A673 (cell line): ENCODE measurements around the gene PRDM16. TPM values are rescaled to one million over a fixed set of nuclear protein-coding genes. Genes with fewer than 3 reads are reported as not detected.

ENCODE experiments used
- BruUV-seq: library from RNA; stranded (reverse); fragments of 400-500 nt; replicated peaks from 2 replicates; lab custom pipeline; 2021; lab: Mats Ljungman, UMichigan
- CTCF ChIA-PET: fragments of 300-600 bp; sonication (Branson Sonifier 250); formaldehyde crosslinking; loops from one replicate; lab custom pipeline; 2022; ENCODE audit warnings: antibody characterized with exemption; lab: Charles Lee
- POLR2A ChIA-PET: fragments of 300-600 bp; sonication (Branson Sonifier 250); formaldehyde crosslinking; loops from one replicate; lab custom pipeline; 2022; ENCODE audit warnings: antibody characterized with exemption; ENCODE audit not compliant: low non-redundant PET; lab: Charles Lee
- DNase-seq: peaks from one replicate; pipeline ENCODE4 v3.0.0-alpha.2; 2015; ENCODE audit warnings: low spot score
- H3K27ac ChIP-seq: fragments of 200-600 bp; sonication (generic); 2 replicates; pipeline ENCODE4 v1.5.1; 2016; ENCODE audit warnings: mixed run types, low read depth, mild to moderate bottlenecking, mixed read lengths, antibody characterized with exemption, low read length; ENCODE audit not compliant: poor library complexity, severe bottlenecking
- H3K27me3 ChIP-seq: fragments of 200-600 bp; sonication (generic); replicated peaks from 2 replicates; pipeline ENCODE4 v1.6.1; 2017; ENCODE audit warnings: mixed run types, low read depth, mild to moderate bottlenecking, mixed read lengths, antibody characterized with exemption, low read length; ENCODE audit not compliant: insufficient read depth, poor library complexity
- H3K36me3 ChIP-seq: fragments of 200-600 bp; sonication (generic); 2 replicates; pipeline ENCODE4 v1.6.1; 2016; ENCODE audit warnings: mixed run types, mild to moderate bottlenecking, mixed read lengths, antibody characterized with exemption, low read length; ENCODE audit not compliant: insufficient read depth, poor library complexity, severe bottlenecking
- H3K4me1 ChIP-seq: fragments of 200-600 bp; sonication (generic); 2 replicates; pipeline ENCODE4 v1.6.1; 2017; ENCODE audit warnings: mixed run types, mild to moderate bottlenecking, mixed read lengths, antibody characterized with exemption, low read length; ENCODE audit not compliant: insufficient read depth, poor library complexity, severe bottlenecking
- H3K4me3 ChIP-seq: fragments of 200-600 bp; sonication (generic); 2 replicates; pipeline ENCODE4 v1.5.1; 2016; ENCODE audit warnings: low read depth, mixed run types, mild to moderate bottlenecking, mixed read lengths, low read length; ENCODE audit not compliant: poor library complexity, severe bottlenecking
- H3K9me3 ChIP-seq: fragments of 200-600 bp; sonication (generic); 2 replicates; pipeline ENCODE4 v1.6.1; 2016; ENCODE audit warnings: mixed run types, low read depth, mild to moderate bottlenecking, mixed read lengths, antibody characterized with exemption, low read length; ENCODE audit not compliant: poor library complexity, severe bottlenecking
- EZH2 ChIP-seq: fragments of 200-600 bp; sonication (generic); IDR thresholded peaks from 2 replicates; pipeline ENCODE4 v1.6.1; 2017; ENCODE audit warnings: borderline replicate concordance, low read depth, mild to moderate bottlenecking, mixed read lengths, antibody characterized with exemption, low read length; ENCODE audit not compliant: poor library complexity, severe bottlenecking
- intact Hi-C: fragments of 100-400 bp; cut with micrococcal nuclease; formaldehyde crosslinking; loops from one replicate; pipeline ENCODE4 v1.10.0; 2022; ENCODE audit not compliant: unreplicated experiment
- total RNA-seq: library from RNA; stranded (reverse); gene quantifications from 2 replicates; pipeline ENCODE4 v1.2.3, GENCODE V29; 2021
- TF ChIP-seq, protein P1 (sequence below): fragments of 300-800, 200-600 bp; sonication (generic); conservative IDR thresholded peaks from 2 replicates; pipeline ENCODE4 v1.5.1; 2017; ENCODE audit warnings: low read depth, mild to moderate bottlenecking, antibody characterized with exemption, low read length, moderate library complexity, mixed read lengths

The PRDM16 gene
- total RNA-seq, 1 experiment from 2014 or later, result 0.49 TPM

DNA sequence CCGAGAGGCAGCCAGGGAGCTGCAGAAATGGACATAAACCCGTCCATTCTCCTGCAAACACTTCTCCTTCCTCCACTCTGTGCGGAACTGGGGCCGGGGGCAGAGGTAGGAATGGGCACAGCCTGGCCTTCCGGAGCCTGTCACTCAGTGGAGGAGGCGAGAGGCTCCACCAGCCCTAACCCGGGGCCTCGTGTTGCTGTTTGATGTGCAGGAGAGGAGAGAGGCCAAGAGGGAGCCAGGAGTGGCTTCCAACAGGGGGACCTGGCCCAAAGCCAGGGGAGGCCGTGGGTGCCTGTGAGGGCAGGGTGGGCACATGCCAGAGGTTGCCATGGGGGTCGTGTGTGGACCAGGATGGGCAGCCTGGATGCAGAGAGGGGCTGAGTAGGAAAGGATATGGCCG, 227.3 kb downstream of the PRDM16 start:
- Histone ChIP-seq H3K36me3 (no peaks in the 10 kb centered on the region), H3K9me3 (no peaks in the 10 kb centered on the region), H3K27ac (no peak overlapping the region), H3K4me3 (no peak overlapping the region), H3K27me3 (peaks cover 26% of the 10 kb centered on the region), H3K4me1 (no peaks in the 10 kb centered on the region)
- intact Hi-C loops, result no loop called here
- ChIA-PET CTCF (no interaction called here), POLR2A (no interaction called here)
- no TSS peak for BruUV-seq
- no peak for TF ChIP-seq EZH2
- TF ChIP-seq, protein P1, sequence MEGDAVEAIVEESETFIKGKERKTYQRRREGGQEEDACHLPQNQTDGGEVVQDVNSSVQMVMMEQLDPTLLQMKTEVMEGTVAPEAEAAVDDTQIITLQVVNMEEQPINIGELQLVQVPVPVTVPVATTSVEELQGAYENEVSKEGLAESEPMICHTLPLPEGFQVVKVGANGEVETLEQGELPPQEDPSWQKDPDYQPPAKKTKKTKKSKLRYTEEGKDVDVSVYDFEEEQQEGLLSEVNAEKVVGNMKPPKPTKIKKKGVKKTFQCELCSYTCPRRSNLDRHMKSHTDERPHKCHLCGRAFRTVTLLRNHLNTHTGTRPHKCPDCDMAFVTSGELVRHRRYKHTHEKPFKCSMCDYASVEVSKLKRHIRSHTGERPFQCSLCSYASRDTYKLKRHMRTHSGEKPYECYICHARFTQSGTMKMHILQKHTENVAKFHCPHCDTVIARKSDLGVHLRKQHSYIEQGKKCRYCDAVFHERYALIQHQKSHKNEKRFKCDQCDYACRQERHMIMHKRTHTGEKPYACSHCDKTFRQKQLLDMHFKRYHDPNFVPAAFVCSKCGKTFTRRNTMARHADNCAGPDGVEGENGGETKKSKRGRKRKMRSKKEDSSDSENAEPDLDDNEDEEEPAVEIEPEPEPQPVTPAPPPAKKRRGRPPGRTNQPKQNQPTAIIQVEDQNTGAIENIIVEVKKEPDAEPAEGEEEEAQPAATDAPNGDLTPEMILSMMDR, result no peak
- no peak for DNase-seq

DNA sequence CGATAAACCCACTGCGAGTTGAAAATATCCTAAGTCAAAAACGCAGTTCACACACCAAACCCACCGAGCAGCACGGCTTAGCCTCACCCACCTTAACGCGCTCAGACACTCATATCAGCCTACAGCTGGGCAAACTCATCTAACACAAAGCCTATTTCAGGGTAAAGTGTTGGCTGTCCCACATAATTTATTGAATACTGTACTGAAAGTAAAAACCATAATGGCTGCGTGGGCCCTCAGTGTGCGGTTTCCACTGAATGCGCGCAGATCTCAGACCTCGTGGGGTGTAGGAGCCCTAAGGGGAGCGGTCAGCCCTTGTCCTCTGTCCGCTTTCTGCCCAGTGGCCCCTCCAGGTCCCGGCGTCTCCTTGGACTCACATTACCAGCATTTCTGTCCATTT, 227.8 kb downstream of the PRDM16 start:
- intact Hi-C loops, result no loop called here
- DNase-seq, result no peak
- H3K27me3 ChIP-seq, result peaks cover 28% of the 10 kb centered on the region
- POLR2A ChIA-PET, result no interaction called here
- no peaks in the 10 kb centered on the region for H3K36me3 ChIP-seq
- no TSS peak for BruUV-seq
- H3K4me3 ChIP-seq, result no peak overlapping the region
- no peaks in the 10 kb centered on the region for H3K4me1 ChIP-seq
- H3K9me3 ChIP-seq, result no peaks in the 10 kb centered on the region
- H3K27ac ChIP-seq, result no peak overlapping the region
- CTCF ChIA-PET, result no interaction called here
- TF ChIP-seq, protein P1, result no peak
- no peak for TF ChIP-seq EZH2

DNA sequence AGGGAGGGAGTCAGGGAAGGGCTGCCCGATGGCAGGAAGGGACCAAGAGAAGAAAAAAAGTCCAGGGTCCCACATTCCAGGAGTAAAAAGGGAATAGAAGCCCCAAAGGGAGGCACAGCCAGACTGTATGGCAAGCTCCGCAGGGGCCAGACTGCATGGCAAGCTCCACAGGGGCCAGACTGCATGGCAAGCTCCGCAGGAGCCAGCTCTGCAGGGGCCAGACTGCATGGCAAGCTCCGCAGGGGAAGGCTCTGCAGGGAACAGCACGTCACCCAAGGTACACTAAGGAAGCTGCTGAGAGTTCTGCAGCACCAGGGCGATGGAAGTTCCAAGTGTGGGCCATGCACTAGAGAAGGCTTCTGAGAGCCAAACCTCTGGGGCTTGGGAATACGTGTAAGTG, 228.8 kb downstream of the PRDM16 start:
- no peaks in the 10 kb centered on the region for H3K36me3 ChIP-seq
- H3K27ac ChIP-seq, result no peak overlapping the region
- no peaks in the 10 kb centered on the region for H3K4me1 ChIP-seq
- no peak for TF ChIP-seq EZH2
- TF ChIP-seq, protein P1, result no peak
- no peak overlapping the region for H3K4me3 ChIP-seq
- BruUV-seq, result no TSS peak
- no peaks in the 10 kb centered on the region for H3K9me3 ChIP-seq
- CTCF ChIA-PET, result no interaction called here
- intact Hi-C loops, result no loop called here
- DNase-seq, result no peak
- POLR2A ChIA-PET, result no interaction called here
- peaks cover 28% of the 10 kb centered on the region for H3K27me3 ChIP-seq
